ENCODE measurements around the gene APOL1. TPM values are rescaled to one million over a fixed set of nuclear protein-coding genes. Genes with fewer than 3 reads are reported as not detected.

The APOL1 gene
- total and polyA plus RNA-seq, 10 of the 15 experiments (the other 5 are each of a cell fraction or from before 2014, with no cell fraction given) = 9.0 to 42.0 (median 17.6) TPM

Small RNAs within 50 kb of the gene (microRNA-seq; reads per million reads assigned to microRNA genes)
- gene MIR6819 = 1.1 reads per million

Small RNAs within 50 kb of the gene (small RNA-seq; reads per million reads assigned to genes)
- gene MIR6819 = not detected

Other genes starting within 250 kb of the APOL1 start
- not detected in 2 replicates for gene RBFOX2, start 224.3 kb upstream of the APOL1 start, total RNA-seq (2014; rRNA removed)
- gene RBFOX2, start 224.3 kb upstream of the APOL1 start, total RNA-seq (2014; rRNA removed; fragmentation: Illumina TruSeq; extraction: Trizol) = not detected in 2 replicates
- gene RBFOX2, start 224.3 kb upstream of the APOL1 start, total RNA-seq (2021) = 0.11 and 0.46 TPM in 2 replicates
- 2.4 and 2.7 TPM in 2 replicates for gene RBFOX2, start 224.3 kb upstream of the APOL1 start, polyA plus RNA-seq (2011; rRNA removed)
- 0.02 and 0.07 TPM in 2 replicates for gene RBFOX2, start 224.3 kb upstream of the APOL1 start, polyA plus RNA-seq (2014; fragmentation: Illumina TruSeq; extraction: Trizol)
- gene RBFOX2, start 224.3 kb upstream of the APOL1 start, polyA plus RNA-seq (2014; fragmentation: Nextera tagmentation; extraction: Ambion mirVana) = not detected
- 0.01 TPM in 1 of 2 replicates, not detected in the other for gene RBFOX2, start 224.3 kb upstream of the APOL1 start, polyA plus RNA-seq (2014; rRNA removed)
- under 1 TPM; 0.13 to 0.20 TPM for gene RBFOX2, start 224.3 kb upstream of the APOL1 start, polyA plus RNA-seq (2016; fragmentation: Nextera tagmentation; extraction: Ambion mirVana)
- 66.8 and 66.9 TPM in 2 replicates for gene APOL3, start 92.4 kb upstream of the APOL1 start, total RNA-seq (2014; rRNA removed)
- gene APOL3, start 92.4 kb upstream of the APOL1 start, total RNA-seq (2014; rRNA removed; fragmentation: Illumina TruSeq; extraction: Trizol) = 51.7 and 53.4 TPM in 2 replicates
- 50.6 and 56.9 TPM in 2 replicates for gene APOL3, start 92.4 kb upstream of the APOL1 start, total RNA-seq (2021)
- 48.6 and 52.4 TPM in 2 replicates for gene APOL3, start 92.4 kb upstream of the APOL1 start, polyA plus RNA-seq (2011; rRNA removed)
- gene APOL3, start 92.4 kb upstream of the APOL1 start, polyA plus RNA-seq (2014; fragmentation: Illumina TruSeq; extraction: Trizol) = 62.4 and 63.1 TPM in 2 replicates
- 10 to 100 TPM in 1 of 2 experiments, 1 to 10 TPM in 1; 6.9 to 33.7 TPM for gene APOL3, start 92.4 kb upstream of the APOL1 start, polyA plus RNA-seq (2014; fragmentation: Nextera tagmentation; extraction: Ambion mirVana)
- 42.9 and 44.5 TPM in 2 replicates for gene APOL3, start 92.4 kb upstream of the APOL1 start, polyA plus RNA-seq (2014; rRNA removed)
- 10 to 100 TPM; 21.1 to 23.3 TPM for gene APOL3, start 92.4 kb upstream of the APOL1 start, polyA plus RNA-seq (2016; fragmentation: Nextera tagmentation; extraction: Ambion mirVana)
- not detected in 2 replicates for gene APOL4, start 51.3 kb upstream of the APOL1 start, total RNA-seq (2014; rRNA removed)
- not detected in 2 replicates for gene APOL4, start 51.3 kb upstream of the APOL1 start, total RNA-seq (2014; rRNA removed; fragmentation: Illumina TruSeq; extraction: Trizol)
- 0.13 TPM in 1 of 2 replicates, not detected in the other for gene APOL4, start 51.3 kb upstream of the APOL1 start, total RNA-seq (2021)
- not detected in 2 replicates for gene APOL4, start 51.3 kb upstream of the APOL1 start, polyA plus RNA-seq (2011; rRNA removed)
- gene APOL4, start 51.3 kb upstream of the APOL1 start, polyA plus RNA-seq (2014; fragmentation: Illumina TruSeq; extraction: Trizol) = 0.13 and 0.24 TPM in 2 replicates
- gene APOL4, start 51.3 kb upstream of the APOL1 start, polyA plus RNA-seq (2014; fragmentation: Nextera tagmentation; extraction: Ambion mirVana) = not detected
- 0.03 and 0.22 TPM in 2 replicates for gene APOL4, start 51.3 kb upstream of the APOL1 start, polyA plus RNA-seq (2014; rRNA removed)
- under 1 TPM in 1 of 2 experiments, not detected in 1; 0.19 TPM for gene APOL4, start 51.3 kb upstream of the APOL1 start, polyA plus RNA-seq (2016; fragmentation: Nextera tagmentation; extraction: Ambion mirVana)
- 25.1 and 26.6 TPM in 2 replicates for gene APOL2, start 13.6 kb upstream of the APOL1 start, total RNA-seq (2014; rRNA removed)
- 27.0 and 27.3 TPM in 2 replicates for gene APOL2, start 13.6 kb upstream of the APOL1 start, total RNA-seq (2014; rRNA removed; fragmentation: Illumina TruSeq; extraction: Trizol)
- 29.0 and 32.9 TPM in 2 replicates for gene APOL2, start 13.6 kb upstream of the APOL1 start, total RNA-seq (2021)
- 32.6 and 39.9 TPM in 2 replicates for gene APOL2, start 13.6 kb upstream of the APOL1 start, polyA plus RNA-seq (2011; rRNA removed)
- 22.3 and 24.9 TPM in 2 replicates for gene APOL2, start 13.6 kb upstream of the APOL1 start, polyA plus RNA-seq (2014; fragmentation: Illumina TruSeq; extraction: Trizol)
- 10 to 100 TPM in 1 of 2 experiments, 1 to 10 TPM in 1; 4.4 to 14.7 TPM for gene APOL2, start 13.6 kb upstream of the APOL1 start, polyA plus RNA-seq (2014; fragmentation: Nextera tagmentation; extraction: Ambion mirVana)
- 26.9 and 27.4 TPM in 2 replicates for gene APOL2, start 13.6 kb upstream of the APOL1 start, polyA plus RNA-seq (2014; rRNA removed)
- 10 to 100 TPM; 12.3 to 13.7 TPM for gene APOL2, start 13.6 kb upstream of the APOL1 start, polyA plus RNA-seq (2016; fragmentation: Nextera tagmentation; extraction: Ambion mirVana)
- gene MYH9, start 134.8 kb downstream of the APOL1 start, total RNA-seq (2014; rRNA removed) = 185 and 216 TPM in 2 replicates
- gene MYH9, start 134.8 kb downstream of the APOL1 start, total RNA-seq (2014; rRNA removed; fragmentation: Illumina TruSeq; extraction: Trizol) = 82.8 and 83.1 TPM in 2 replicates
- gene MYH9, start 134.8 kb downstream of the APOL1 start, total RNA-seq (2021) = 497 and 525 TPM in 2 replicates
- gene MYH9, start 134.8 kb downstream of the APOL1 start, polyA plus RNA-seq (2011; rRNA removed) = 42.4 and 98.6 TPM in 2 replicates
- gene MYH9, start 134.8 kb downstream of the APOL1 start, polyA plus RNA-seq (2014; fragmentation: Illumina TruSeq; extraction: Trizol) = 123 and 125 TPM in 2 replicates
- 1 to 10 TPM; 5.1 to 8.1 TPM for gene MYH9, start 134.8 kb downstream of the APOL1 start, polyA plus RNA-seq (2014; fragmentation: Nextera tagmentation; extraction: Ambion mirVana)
- 165 and 198 TPM in 2 replicates for gene MYH9, start 134.8 kb downstream of the APOL1 start, polyA plus RNA-seq (2014; rRNA removed)
- gene MYH9, start 134.8 kb downstream of the APOL1 start, polyA plus RNA-seq (2016; fragmentation: Nextera tagmentation; extraction: Ambion mirVana) = 100 to 1,000 TPM; 228 to 236 TPM
- 81.6 and 96.5 TPM in 2 replicates for gene TXN2, start 228.5 kb downstream of the APOL1 start, total RNA-seq (2014; rRNA removed)
- 70.2 and 70.4 TPM in 2 replicates for gene TXN2, start 228.5 kb downstream of the APOL1 start, total RNA-seq (2014; rRNA removed; fragmentation: Illumina TruSeq; extraction: Trizol)
- gene TXN2, start 228.5 kb downstream of the APOL1 start, total RNA-seq (2021) = 119 and 126 TPM in 2 replicates
- gene TXN2, start 228.5 kb downstream of the APOL1 start, polyA plus RNA-seq (2011; rRNA removed) = 176 and 233 TPM in 2 replicates
- gene TXN2, start 228.5 kb downstream of the APOL1 start, polyA plus RNA-seq (2014; fragmentation: Illumina TruSeq; extraction: Trizol) = 101 and 102 TPM in 2 replicates
- gene TXN2, start 228.5 kb downstream of the APOL1 start, polyA plus RNA-seq (2014; fragmentation: Nextera tagmentation; extraction: Ambion mirVana) = 100 to 1,000 TPM; 330 to 350 TPM
- gene TXN2, start 228.5 kb downstream of the APOL1 start, polyA plus RNA-seq (2014; rRNA removed) = 144 and 180 TPM in 2 replicates
- gene TXN2, start 228.5 kb downstream of the APOL1 start, polyA plus RNA-seq (2016; fragmentation: Nextera tagmentation; extraction: Ambion mirVana) = 100 to 1,000 TPM; 221 to 285 TPM